HG03025 (cell line): ENCODE data around the gene CELA3B.
"Not testable (repeated sequence)": the region's sequence is repeated elsewhere in the genome, so short reads cannot be mapped to it uniquely, and the experiment has no call there.

Experiments
- ATAC-seq: cut with Tn5 transposase; IDR thresholded peaks from one replicate; pipeline ENCODE4 v1.9.1; 2021; ENCODE audit warnings: mild to moderate bottlenecking, moderate library complexity; ENCODE audit not compliant: unreplicated experiment, low FRiP score

CELA3B gene

GRCh38 chr1:21942959-21943640 lies 33.7 kb upstream of the CELA3B start:
- not testable (repeated sequence) for ATAC-seq

DNA sequence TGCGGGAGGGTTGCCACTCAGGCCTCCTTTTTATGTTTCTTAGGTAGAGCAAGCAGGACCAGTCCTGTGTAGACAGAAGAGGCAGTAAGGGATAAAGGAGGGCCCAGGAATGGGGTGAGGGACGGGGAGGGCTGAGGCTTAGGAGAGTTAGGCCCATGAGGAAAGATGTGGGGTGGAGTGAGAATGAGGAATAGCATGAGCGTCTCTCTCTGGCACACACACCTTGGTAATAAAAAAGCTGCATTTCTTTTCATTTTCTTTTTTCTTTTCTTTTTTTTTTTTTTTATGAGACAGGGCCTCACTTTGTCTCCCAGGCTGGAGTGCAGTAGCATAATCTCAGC lies 32.1 kb upstream of the CELA3B start:
- no peak for ATAC-seq

- ATAC-seq: no peak
Observed at GRCh38 chr1:21946836-21947587, 29.8 kb upstream of the CELA3B start.

DNA sequence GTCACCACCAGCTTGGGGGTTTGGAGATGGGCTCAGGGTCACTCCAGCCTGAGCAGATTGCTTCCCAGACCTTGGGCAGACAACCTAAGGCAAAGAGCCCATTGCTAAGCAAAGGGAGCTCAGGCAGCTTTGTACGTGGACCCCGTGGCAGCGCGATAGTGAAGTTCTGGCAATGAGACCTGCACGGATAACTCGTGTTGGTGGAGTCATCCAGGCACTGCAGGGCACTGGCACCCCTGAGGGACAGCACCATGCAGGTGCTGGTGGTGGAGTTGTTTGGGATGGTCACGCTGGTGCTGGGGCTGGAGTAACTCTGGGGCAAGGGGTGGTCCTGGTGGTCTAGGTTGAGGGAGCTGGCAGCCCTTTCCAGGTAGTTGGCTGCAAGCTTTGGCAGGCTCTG lies 26.1 kb upstream of the CELA3B start:
- no peak for ATAC-seq

DNA sequence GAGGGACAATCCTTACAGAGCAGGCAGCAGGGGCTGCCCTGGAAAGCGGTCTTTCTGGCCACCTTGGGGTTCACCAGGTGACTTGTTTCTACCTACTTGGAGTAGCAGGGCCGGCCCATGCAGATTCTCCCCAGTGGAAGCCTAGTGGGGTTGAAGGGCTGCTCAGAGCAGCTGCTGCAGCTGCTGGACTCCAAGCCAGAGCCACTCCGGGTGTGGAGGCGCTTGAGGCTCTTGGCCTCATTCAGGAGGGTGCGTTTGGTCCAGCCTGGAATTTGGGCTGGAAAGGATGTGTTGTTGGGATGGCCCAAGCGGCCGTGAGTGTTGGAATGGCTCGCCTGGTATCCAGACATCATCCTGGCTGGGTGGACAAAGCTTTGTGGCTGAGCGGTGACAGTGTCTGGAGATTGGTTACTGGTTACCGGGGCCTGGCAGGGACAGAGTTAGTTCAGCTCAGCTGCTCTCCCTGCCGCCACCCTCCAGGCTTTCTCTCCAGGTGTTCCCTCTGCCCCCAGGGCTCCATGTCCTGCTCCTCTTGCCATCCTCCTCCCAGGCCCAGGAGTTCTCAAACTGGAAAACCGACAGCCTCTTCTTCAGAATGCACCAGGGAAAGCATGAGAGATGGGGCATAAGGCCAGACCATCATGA lies 25.5 kb upstream of the CELA3B start:
- no peak for ATAC-seq

GRCh38 chr1:21952786-21953520 lies 23.9 kb upstream of the CELA3B start:
- no peak for ATAC-seq

DNA sequence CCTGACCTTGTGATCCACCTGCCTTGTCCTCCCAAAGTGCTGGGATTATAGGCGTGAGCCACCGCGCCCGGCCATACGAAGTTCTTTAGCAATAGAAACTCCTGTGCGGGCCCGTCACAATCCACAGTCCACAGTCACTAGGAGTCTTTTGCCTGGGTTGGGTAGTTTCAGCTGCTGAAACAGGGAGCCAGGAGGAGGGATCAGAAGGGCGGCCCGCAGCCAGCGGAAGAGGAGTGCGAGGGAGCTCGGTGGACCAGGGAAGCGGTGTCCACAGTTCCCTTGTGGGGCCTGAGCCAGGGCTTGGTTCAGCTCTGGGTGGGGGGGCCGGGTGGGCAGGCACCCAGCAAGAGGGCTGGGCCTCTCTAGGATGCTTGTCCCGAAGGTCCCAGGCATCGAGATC lies 21.8 kb upstream of the CELA3B start:
- ATAC-seq: no peak

DNA sequence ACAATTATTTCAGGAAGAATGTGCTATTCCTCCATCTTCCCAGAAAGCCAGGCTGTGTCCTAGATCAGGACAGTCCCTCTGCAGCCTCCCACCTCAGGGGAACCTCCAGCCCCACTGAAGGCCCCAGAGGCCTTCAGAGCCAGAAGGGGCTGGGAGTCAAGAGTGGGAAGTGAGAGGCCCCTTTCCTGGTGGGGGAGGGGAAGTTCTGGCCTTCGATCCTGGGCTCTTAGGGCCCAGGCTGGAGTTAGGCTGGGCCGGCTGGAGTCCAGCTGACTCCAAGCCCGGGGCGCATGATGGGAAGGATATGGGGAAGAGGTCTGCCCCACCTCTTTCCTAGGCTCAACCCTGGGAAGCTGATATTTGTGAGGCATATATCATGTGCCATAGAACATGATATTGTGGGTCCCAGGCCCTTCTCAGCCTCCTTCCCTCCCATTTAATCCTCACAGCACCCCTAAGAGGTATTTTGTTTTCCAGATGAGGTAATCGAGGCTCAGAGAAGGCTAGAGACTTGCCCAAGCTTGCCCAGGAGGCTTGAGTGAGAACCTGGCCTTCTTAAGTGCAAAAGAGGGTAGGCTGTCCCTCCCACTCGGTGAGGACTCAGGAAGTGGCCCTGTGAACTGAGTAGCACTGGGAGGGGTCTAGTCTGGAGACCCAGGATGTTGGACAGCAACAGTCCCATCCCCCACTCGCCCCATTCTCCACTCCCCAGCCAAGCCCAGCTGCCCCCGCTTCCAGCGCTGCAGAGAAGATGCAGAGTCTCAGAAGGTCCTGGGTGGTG lies 21.1 kb upstream of the CELA3B start:
- ATAC-seq: no peak

DNA sequence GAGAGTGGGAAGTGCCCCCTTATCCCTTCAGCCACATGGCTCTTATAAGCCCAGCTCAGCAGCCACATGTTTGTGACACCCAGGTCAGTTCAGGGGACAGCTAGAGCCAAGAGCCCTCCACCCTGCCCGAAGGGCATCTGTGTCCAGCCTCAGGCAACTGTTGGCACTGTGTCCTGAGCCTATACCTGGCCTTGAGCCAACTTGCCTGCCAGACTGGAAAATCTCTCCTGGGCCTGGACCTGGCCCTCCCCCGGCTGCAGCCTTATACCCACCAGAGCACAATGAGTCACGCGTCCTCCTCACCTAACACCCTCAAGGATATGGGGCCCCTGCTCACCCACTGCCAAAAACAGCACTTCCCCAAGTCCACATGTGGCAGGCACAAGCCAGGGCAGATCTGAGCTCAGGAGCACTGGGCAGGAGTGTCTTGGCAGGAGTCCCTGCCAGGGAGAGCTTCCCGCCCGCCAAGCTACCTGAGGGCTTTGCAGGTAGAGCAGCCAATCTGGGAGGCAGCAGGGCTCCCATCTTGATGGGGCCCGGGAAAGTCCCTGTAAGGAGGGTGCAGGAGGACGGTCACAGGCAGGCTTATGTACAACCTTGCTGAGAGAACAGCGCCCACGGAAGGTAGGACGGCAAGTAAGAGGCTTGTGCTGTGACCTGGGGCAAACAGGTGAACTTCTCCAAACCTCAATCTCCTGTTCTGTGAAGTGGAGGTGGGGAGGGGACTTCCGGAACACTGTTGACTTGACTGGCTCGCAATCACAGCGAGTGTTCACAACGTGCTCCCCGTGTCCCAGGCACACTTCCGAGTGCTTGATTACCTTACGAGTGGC lies 19.9 kb upstream of the CELA3B start:
- no peak for ATAC-seq

DNA sequence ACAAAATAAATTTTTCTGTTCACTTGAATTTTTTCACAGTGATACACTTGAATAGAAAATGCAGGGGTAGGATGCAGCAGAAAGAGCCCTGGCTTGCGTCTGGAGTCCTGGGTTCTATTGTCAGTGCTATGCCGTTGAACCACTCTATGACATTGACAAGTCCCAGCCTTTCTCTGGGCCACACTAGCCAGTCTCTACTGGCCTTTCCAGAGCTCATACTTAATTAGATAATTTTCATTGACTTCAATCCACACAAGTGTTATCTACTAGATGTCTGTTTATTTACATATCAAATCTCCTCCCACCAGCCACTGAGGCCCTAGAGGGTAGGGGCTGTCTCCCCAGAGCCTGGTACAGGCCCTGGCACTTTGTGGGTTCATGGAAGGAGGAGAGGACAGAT lies 15.5 kb upstream of the CELA3B start:
- ATAC-seq: no peak

DNA sequence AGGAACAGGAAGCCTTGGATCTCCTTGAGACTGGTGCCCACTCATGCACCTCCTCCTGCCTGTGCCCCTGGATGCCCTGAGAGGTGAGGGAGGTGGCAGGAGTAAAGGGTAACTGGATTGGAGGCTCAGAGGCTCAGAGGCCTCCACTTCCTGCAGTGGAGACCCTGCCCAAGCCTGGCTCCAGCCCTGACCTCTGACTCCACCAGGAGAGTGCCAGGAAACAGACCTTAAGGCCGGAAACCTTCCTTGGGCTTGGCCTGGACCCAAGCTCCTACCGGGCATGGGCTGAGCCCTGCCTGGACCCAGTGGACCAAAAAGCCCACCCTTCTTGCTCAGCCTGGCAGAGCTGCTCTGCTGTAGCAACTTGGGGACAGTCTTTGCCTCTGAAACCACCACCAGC lies 15.0 kb upstream of the CELA3B start:
- ATAC-seq: no peak

DNA sequence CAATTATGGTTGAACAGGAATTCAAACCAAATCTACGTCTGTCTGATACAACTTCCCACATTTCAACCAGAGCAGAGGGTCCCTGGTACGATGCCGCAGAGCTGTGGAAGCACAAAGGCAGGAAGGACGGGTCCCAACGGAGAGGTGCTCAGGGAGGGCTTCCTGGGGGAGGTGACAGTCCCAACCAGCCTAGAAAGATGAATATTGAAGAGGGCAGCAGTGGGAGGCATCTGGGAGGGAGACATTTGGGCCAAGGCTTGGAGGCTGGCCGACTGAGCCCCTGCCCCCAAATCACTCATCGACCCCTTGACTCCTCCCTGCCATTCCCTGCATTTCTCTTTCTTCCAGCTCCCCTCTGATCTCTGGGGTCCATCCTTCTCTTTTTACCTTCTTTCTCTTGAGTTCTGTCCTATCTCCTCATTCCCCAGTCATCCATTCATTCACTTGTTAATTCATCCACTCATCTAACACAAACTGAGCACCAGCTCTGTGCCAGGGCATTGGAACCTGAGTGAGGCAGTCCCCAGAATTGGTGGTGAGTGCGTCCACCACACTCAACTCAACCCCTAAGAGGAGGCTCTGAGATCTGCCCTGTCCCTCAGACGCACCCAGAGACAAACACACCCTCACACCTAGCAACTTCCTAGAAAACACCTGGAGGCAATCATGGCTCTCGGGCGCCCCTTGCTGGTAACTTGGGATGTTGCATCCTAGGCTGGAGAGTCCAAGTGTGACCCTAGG lies 13.2 kb upstream of the CELA3B start:
- ATAC-seq: no peak

DNA sequence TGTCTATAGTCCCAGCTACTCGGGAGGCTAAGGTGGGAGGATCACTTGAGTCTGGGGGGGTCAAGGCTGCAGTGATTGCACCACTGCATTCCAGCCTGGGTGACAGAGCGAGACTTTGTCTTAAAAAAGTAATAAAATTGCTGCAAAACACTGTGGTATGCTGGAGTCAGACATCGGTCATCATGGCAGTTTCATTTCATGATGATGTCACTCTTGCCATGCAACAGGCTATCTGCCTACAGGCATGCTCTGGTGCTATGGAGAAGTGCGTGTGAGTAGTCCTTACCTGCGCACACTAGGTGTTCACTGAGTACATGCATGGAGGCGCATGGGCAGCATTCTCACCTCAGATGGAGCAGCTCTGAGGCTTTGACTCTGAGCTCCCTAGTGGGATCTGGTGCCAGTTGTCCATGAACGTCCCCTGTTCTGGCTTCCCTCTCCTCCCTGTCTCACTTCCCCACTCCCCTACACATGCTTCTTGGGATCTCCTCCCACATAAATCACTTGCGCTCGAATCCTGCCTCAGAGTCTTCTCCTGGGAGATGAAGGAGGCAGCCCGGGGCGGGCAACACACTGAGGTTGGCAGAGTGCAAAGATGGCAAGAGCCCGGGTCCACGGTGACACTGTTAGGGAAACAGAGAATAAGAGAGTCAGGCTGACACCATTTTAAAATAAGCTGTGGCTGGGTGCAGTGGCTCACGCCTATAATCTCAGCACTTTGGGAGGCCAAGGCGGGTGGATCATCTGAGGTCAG lies 10.4 kb upstream of the CELA3B start:
- no peak for ATAC-seq

GRCh38 chr1:21967216-21967615 lies 9.6 kb upstream of the CELA3B start:
- ATAC-seq: not testable (repeated sequence)

DNA sequence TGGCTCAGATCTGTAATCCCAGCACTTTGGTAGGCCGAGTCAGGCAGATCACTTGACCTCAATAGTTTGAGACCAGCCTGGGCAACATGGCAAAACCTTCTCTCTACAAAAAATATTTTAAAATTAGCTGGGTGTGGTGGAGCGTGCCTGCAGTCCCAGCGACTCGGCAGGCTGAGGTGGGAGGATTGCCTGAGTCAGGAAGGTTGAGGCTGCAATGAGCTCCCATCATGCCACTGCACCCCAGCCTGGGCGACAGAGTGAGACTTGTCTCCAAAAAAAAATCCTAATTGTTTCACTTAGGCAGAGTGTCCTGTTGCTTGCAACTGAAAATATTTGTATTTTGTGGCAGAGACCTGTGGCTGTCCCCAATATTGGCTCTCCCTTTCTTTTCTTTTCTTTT lies 7.8 kb upstream of the CELA3B start:
- ATAC-seq: not testable (repeated sequence)

- not testable (repeated sequence) for ATAC-seq
Observed at GRCh38 chr1:21970523-21970922, 6.3 kb upstream of the CELA3B start.

DNA sequence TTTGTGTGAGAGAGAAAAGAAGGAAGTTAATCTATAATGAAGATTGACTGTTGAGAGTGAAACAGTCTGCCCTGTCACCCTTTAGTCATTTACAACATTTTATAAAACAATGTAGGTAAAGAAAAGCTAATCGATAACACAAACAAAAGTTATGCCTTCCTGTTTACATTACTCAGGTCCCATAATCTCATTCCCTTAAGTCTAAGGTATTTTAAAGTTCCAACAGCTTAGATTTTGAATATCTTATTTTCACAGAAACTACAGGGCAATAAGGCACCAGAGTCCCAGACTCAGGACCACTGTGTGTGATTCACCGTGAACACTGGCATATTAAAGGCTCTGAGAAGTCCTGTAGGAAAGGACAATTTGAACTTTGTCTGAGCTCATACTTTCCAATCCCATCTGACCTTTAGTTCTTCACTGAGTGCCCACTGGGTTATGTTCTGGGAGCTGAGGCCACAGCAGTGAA lies 3.8 kb upstream of the CELA3B start:
- not testable (repeated sequence) for ATAC-seq

DNA sequence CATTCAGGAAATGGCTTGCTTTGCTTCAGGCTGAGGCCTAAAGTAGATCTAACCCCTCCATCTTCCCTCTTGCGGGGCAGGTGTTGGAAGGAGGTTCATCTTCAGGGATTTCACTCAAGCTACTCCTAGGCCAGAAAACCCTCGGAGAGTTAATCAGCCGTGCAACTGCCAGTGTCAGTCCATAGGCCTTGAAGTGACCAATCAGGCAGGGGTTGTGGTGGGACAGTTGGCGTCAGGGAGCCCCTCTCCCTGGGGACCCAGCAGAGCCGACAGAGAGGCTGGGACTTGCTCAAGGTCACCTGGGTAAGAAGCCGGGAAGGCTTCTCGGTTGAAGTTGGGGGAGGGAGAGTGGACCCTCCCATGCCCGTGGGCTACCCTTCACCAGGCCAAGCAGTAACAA lies 2.9 kb upstream of the CELA3B start:
- ATAC-seq: not testable (repeated sequence)
